Measurements from ENCODE around the gene OSGIN1.

Gene OSGIN1

GRCh38 chr16:84007520-84007919 is 54.5 kb downstream of the OSGIN1 start:
- no peak for DNase-seq (ENCODE audit: low spot score)

- DNase-seq (ENCODE audit: low spot score): no peak
Measured at GRCh38 chr16:84007965-84008364, 54.9 kb downstream of the OSGIN1 start.

- DNase-seq (ENCODE audit: low spot score): no peak
Measured at GRCh38 chr16:84009282-84009681, 56.2 kb downstream of the OSGIN1 start.

GRCh38 chr16:84013787-84014569 is 60.9 kb downstream of the OSGIN1 start:
- peak; percentile 71 for DNase-seq (ENCODE audit: low spot score)

GRCh38 chr16:84014570-84015327 is 61.7 kb downstream of the OSGIN1 start:
- no peak for DNase-seq (ENCODE audit: low spot score)

GRCh38 chr16:84015399-84015798 is 62.4 kb downstream of the OSGIN1 start:
- DNase-seq (ENCODE audit: low spot score): no peak
